Peyer's patch (tissue), 4 donors: ENCODE data around the gene KCNMA1.

Experiments used
- CTCF ChIP-seq, 6 experiments: fragments of 450-650 bp in 4 of 6; fragments of 200-600 bp in 2 of 6; sonication (generic) in 1 of 6; IDR thresholded peaks; one replicate each; pipeline ENCODE4 v1.5.1; 2017 to 2019; ENCODE audit warnings: antibody characterized with exemption in 6 of 6, mild to moderate bottlenecking in 3 of 6, moderate library complexity in 1 of 6
- POLR2A ChIP-seq, 2 donors: fragments of 450-650 bp; IDR thresholded peaks; one replicate each; pipeline ENCODE4 v1.5.1; 2017; ENCODE audit warnings: antibody characterized with exemption in 2 of 2, mild to moderate bottlenecking in 2 of 2, moderate library complexity in 2 of 2

GRCh38 chr10:77409697-77410471 lies 227.7 kb downstream of the KCNMA1 start:
- TF ChIP-seq CTCF (IDR thresholded peaks at IDR 0.05) (no peak), POLR2A (IDR thresholded peaks at IDR 0.05) (peak in 1 of 2 donors; percentile 16)
